Raji (cell line): ENCODE data around the gene GPR78.

Experiments used
- POLR2A ChIP-seq: IDR thresholded peaks from 2 replicates; pipeline ENCODE4 v1.6.1; 2011; ENCODE audit warnings: low read depth, low read length, control low read depth; ENCODE audit not compliant: insufficient read depth

The GPR78 gene

DNA sequence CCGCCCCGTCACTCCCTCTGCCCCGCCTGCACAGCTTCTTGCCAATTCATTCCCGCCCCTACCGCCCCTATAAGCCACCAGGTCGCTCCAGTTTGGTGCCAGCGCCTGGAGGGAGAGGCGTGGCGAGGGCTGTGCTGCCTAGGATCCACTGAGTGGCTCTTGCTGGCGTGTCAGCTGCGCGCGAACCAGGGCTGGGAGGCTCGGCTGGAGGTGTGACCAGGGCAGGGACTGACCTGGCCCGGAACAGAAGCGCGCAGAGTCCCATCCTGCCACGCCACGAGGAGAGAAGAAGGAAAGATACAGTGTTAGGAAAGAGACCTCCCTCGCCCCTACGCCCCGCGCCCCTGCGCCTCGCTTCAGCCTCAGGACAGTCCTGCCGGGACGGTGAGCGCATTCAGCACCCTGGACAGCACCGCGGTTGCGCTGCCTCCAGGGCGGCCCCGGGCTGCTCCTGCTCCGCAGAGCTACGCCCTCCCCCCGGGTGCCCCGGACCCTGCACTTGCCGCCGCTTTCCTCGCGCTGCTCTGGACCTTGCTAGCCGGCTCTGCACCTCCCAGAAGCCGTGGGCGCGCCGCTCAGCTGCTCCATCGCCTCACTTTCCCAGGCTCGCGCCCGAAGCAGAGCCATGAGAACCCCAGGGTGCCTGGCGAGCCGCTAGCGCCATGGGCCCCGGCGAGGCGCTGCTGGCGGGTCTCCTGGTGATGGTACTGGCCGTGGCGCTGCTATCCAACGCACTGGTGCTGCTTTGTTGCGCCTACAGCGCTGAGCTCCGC lies at the start of gene GPR78:
Gene GPR78 (plus strand): TSS at position 72 of the 773 bp plus-strand sequence. CDS start 591 bp downstream, at position 663.
- TF ChIP-seq POLR2A, result no peak

- TF ChIP-seq POLR2A, result no peak
These were observed 47.9 kb upstream of the GPR78 start for GRCh38 chr4:8532245-8532781.

- TF ChIP-seq POLR2A, result no peak
These were observed 46.8 kb upstream of the GPR78 start for GRCh38 chr4:8533274-8533865.

DNA sequence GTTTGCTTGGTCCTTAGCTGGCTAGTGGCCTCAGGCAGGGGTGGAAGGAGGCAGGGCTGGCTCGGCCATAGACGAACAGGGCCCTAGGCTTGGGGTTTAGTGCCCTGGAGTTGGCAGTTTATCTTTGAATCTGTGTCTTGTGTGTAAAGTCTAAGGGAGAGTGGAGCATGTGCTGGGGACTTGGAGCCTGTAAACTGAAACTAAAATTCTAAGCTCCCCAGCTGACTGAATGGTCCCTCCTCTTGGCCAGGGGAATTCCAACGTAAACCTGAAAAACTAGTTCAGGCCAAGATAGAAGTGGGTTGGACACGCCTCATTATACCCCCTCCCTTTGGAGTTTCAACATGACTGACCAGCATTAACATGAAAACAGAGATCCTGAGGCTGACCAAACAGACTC lies 46.1 kb upstream of the GPR78 start:
- TF ChIP-seq POLR2A, result no peak

- TF ChIP-seq POLR2A, result no peak
These were observed 45.6 kb upstream of the GPR78 start for GRCh38 chr4:8534611-8535010.

DNA sequence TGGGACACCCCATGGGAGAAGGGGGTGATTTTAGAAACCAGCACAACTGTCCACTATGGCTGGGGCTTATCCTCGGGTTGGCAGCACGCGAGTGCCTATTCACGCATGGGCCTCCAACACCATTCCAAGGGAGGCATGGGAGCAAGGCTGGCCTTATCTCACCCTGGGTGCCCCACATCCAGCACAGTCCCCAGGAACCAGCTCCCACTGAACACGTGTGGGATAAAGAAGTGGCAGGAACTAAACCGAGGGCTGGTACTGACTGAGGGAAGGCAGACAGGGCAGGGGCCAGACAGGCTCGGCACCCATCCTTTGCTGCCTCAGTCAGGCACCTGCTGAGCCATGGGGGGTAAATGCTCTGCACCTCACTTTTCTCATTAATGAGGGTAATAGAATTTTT lies 43.7 kb upstream of the GPR78 start:
- TF ChIP-seq POLR2A, result no peak

- no peak for TF ChIP-seq POLR2A
These were observed 43.1 kb upstream of the GPR78 start for GRCh38 chr4:8537041-8537461.

DNA sequence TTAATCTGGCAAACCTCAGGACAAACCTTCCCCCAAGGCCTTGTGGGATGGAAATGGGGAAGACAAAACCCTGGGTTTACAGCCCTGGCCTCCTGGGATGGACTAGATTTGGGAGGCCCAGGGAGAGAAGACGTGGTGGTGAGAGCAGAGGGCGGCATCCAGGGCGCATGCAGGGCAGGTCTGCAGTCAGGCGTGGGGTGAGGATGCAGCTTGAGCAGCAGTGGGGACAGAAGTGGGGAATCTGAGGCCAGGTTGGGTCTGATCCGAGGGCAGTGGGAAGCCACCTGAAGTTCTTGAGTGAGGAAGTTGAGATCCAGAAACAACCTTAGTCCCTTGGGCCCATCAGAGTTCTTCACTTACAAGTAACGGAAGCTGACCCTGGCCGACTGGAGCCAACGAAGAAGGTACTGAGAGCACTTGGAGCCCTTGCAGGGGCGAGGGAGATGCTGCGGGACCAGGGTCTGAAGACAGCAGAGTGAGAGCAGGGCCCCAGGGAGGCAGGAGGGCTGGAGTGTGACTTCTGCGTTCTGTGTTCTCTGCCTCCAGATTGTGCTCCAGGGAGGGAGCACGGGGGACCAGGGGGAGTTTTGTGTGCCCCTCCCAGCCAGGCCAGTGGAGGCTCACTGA lies 42.0 kb upstream of the GPR78 start:
- TF ChIP-seq POLR2A, result no peak

GRCh38 chr4:8538703-8539567 lies 41.3 kb upstream of the GPR78 start:
- no peak for TF ChIP-seq POLR2A

GRCh38 chr4:8539661-8540060 lies 40.5 kb upstream of the GPR78 start:
- no peak for TF ChIP-seq POLR2A

GRCh38 chr4:8540072-8540471 lies 40.1 kb upstream of the GPR78 start:
- TF ChIP-seq POLR2A, result no peak

DNA sequence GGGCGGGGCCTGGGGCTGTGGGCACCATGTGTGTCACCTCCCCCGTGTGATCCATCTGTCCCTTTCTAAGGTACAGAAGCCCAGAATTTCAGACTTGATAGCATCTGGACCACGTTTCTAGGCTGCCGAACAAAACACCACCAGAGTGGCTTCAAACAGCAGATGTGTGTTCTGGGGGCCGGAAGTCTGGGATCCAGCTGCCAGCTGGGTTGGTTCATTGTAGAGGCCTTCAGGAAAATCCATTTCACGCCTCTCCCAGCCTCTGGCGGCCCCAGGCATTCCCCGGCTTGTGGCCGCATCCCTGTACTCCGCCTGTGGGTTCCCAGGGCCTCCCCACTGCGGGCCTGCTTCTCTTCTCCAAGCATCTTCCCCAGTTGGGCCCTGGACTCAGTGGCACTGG lies 39.6 kb upstream of the GPR78 start:
- no peak for TF ChIP-seq POLR2A

GRCh38 chr4:8540991-8541390 lies 39.2 kb upstream of the GPR78 start:
- TF ChIP-seq POLR2A, result no peak

DNA sequence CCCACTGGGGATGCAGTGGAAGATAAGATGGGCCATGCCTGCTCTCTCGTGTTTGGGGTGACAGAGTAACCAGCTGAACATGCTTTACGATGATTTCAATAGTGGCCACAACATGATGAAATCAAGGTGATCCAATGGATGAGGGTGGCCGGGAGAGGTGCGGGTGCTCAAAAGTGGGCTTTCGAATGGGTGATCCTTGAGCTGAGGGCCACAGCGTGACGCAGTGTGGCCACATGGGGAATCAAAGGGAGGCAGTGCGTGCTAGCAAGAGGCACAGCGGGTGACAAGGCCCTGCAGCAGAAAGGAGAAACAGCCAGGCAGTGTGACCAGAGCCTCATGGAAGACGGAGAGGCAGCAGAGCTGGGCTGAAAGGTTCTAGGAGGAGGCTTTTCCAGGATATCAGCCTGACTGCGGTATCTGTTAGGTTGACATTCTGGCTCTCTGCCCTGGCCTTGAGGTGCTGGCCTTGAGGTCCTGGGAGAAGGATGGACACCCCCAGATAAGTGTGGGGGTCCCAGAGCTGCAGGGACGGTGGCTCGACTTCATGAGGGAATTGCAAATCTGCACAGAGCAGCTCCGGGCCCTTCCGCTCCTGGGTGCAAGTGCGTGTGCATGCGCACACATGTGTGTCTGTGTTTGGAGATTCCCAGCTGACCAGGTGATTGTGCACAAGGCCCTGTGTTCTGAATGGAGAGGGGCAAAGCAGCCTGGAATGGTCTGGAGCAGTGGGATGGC lies 38.0 kb upstream of the GPR78 start:
- no peak for TF ChIP-seq POLR2A
